ENCODE results near the gene DIAPH2.

Gene DIAPH2

GRCh38 chrX:97563531-97564133 is 879.0 kb downstream of the DIAPH2 start:
- Histone ChIP-seq H3K36me3 (ENCODE audit: insufficient read depth, low read length) (no peaks in the 10 kb centered on the region), H3K4me1 (ENCODE audit: insufficient read depth, low read length) (no peaks in the 10 kb centered on the region), H3K4me3 (ENCODE audit: low read length) (no peak overlapping the region), H3K27me3 (ENCODE audit: insufficient read depth, low read length) (no peaks in the 10 kb centered on the region), H3K9me3 (ENCODE audit: low read length) (no peaks in the 10 kb centered on the region), H2AFZ (ENCODE audit: low read depth, low read length) (no peak overlapping the region)

GRCh38 chrX:97564496-97564895 is 879.9 kb downstream of the DIAPH2 start:
- H2AFZ ChIP-seq (ENCODE audit: low read depth, low read length), result no peak overlapping the region
- H3K27me3 ChIP-seq (ENCODE audit: insufficient read depth, low read length), result no peaks in the 10 kb centered on the region
- H3K4me3 ChIP-seq (ENCODE audit: low read length), result no peak overlapping the region
- H3K9me3 ChIP-seq (ENCODE audit: low read length), result no peaks in the 10 kb centered on the region
- H3K4me1 ChIP-seq (ENCODE audit: insufficient read depth, low read length), result no peaks in the 10 kb centered on the region
- no peaks in the 10 kb centered on the region for H3K36me3 ChIP-seq (ENCODE audit: insufficient read depth, low read length)

- H3K9me3 ChIP-seq (ENCODE audit: low read length), result no peaks in the 10 kb centered on the region
- no peaks in the 10 kb centered on the region for H3K27me3 ChIP-seq (ENCODE audit: insufficient read depth, low read length)
- H3K4me3 ChIP-seq (ENCODE audit: low read length), result no peak overlapping the region
- no peaks in the 10 kb centered on the region for H3K36me3 ChIP-seq (ENCODE audit: insufficient read depth, low read length)
- H2AFZ ChIP-seq (ENCODE audit: low read depth, low read length), result no peak overlapping the region
- H3K4me1 ChIP-seq (ENCODE audit: insufficient read depth, low read length), result no peaks in the 10 kb centered on the region
These were observed 902.5 kb downstream of the DIAPH2 start for GRCh38 chrX:97587171-97587570.

GRCh38 chrX:97594646-97595224 is 910.1 kb downstream of the DIAPH2 start:
- Histone ChIP-seq H3K27me3 (ENCODE audit: insufficient read depth, low read length) (no peaks in the 10 kb centered on the region), H3K9me3 (ENCODE audit: low read length) (no peaks in the 10 kb centered on the region), H2AFZ (ENCODE audit: low read depth, low read length) (no peak overlapping the region), H3K4me3 (ENCODE audit: low read length) (no peak overlapping the region), H3K36me3 (ENCODE audit: insufficient read depth, low read length) (no peaks in the 10 kb centered on the region), H3K4me1 (ENCODE audit: insufficient read depth, low read length) (no peaks in the 10 kb centered on the region)

GRCh38 chrX:97597954-97598353 is 913.3 kb downstream of the DIAPH2 start:
- H3K4me3 ChIP-seq (ENCODE audit: low read length), result no peak overlapping the region
- H3K9me3 ChIP-seq (ENCODE audit: low read length), result no peaks in the 10 kb centered on the region
- H3K4me1 ChIP-seq (ENCODE audit: insufficient read depth, low read length), result no peaks in the 10 kb centered on the region
- H2AFZ ChIP-seq (ENCODE audit: low read depth, low read length), result no peak overlapping the region
- no peaks in the 10 kb centered on the region for H3K27me3 ChIP-seq (ENCODE audit: insufficient read depth, low read length)
- H3K36me3 ChIP-seq (ENCODE audit: insufficient read depth, low read length), result no peaks in the 10 kb centered on the region

GRCh38 chrX:97602465-97603258 is 918.0 kb downstream of the DIAPH2 start:
- Histone ChIP-seq H3K9me3 (ENCODE audit: low read length) (no peaks in the 10 kb centered on the region), H3K27me3 (ENCODE audit: insufficient read depth, low read length) (no peaks in the 10 kb centered on the region), H3K36me3 (ENCODE audit: insufficient read depth, low read length) (no peaks in the 10 kb centered on the region), H3K4me1 (ENCODE audit: insufficient read depth, low read length) (no peaks in the 10 kb centered on the region), H2AFZ (ENCODE audit: low read depth, low read length) (no peak overlapping the region), H3K4me3 (ENCODE audit: low read length) (no peak overlapping the region)

- Histone ChIP-seq H3K4me1 (ENCODE audit: insufficient read depth, low read length) (no peaks in the 10 kb centered on the region), H3K27me3 (ENCODE audit: insufficient read depth, low read length) (no peaks in the 10 kb centered on the region)
These were observed 920.6 kb downstream of the DIAPH2 start for GRCh38 chrX:97605271-97605670.

GRCh38 chrX:97609357-97609756 is 924.7 kb downstream of the DIAPH2 start:
- H3K4me1 ChIP-seq (ENCODE audit: insufficient read depth, low read length), result no peaks in the 10 kb centered on the region
- no peaks in the 10 kb centered on the region for H3K27me3 ChIP-seq (ENCODE audit: insufficient read depth, low read length)
- no peaks in the 10 kb centered on the region for H3K36me3 ChIP-seq (ENCODE audit: insufficient read depth, low read length)
- no peak overlapping the region for H3K4me3 ChIP-seq (ENCODE audit: low read length)
- no peak overlapping the region for H2AFZ ChIP-seq (ENCODE audit: low read depth, low read length)
- no peaks in the 10 kb centered on the region for H3K9me3 ChIP-seq (ENCODE audit: low read length)

More at GRCh38 chrX:97605271-97605670, 920.6 kb downstream of the DIAPH2 start:
- H2AFZ ChIP-seq (ENCODE audit: low read depth, low read length), result no peak overlapping the region
- no peaks in the 10 kb centered on the region for H3K9me3 ChIP-seq (ENCODE audit: low read length)
- no peaks in the 10 kb centered on the region for H3K36me3 ChIP-seq (ENCODE audit: insufficient read depth, low read length)
- no peak overlapping the region for H3K4me3 ChIP-seq (ENCODE audit: low read length)

GRCh38 chrX:97609938-97610337 is 925.3 kb downstream of the DIAPH2 start:
- no peaks in the 10 kb centered on the region for H3K36me3 ChIP-seq (ENCODE audit: insufficient read depth, low read length)
- H3K4me3 ChIP-seq (ENCODE audit: low read length), result no peak overlapping the region
- no peak overlapping the region for H2AFZ ChIP-seq (ENCODE audit: low read depth, low read length)
- no peaks in the 10 kb centered on the region for H3K27me3 ChIP-seq (ENCODE audit: insufficient read depth, low read length)
- H3K9me3 ChIP-seq (ENCODE audit: low read length), result no peaks in the 10 kb centered on the region
- H3K4me1 ChIP-seq (ENCODE audit: insufficient read depth, low read length), result no peaks in the 10 kb centered on the region

GRCh38 chrX:97616883-97617530 is 932.4 kb downstream of the DIAPH2 start:
- no peak overlapping the region for H3K4me3 ChIP-seq (ENCODE audit: low read length)
- H3K9me3 ChIP-seq (ENCODE audit: low read length), result no peaks in the 10 kb centered on the region
- H3K27me3 ChIP-seq (ENCODE audit: insufficient read depth, low read length), result no peaks in the 10 kb centered on the region
- no peaks in the 10 kb centered on the region for H3K4me1 ChIP-seq (ENCODE audit: insufficient read depth, low read length)
- H3K36me3 ChIP-seq (ENCODE audit: insufficient read depth, low read length), result no peaks in the 10 kb centered on the region
- H2AFZ ChIP-seq (ENCODE audit: low read depth, low read length), result no peak overlapping the region

- no peaks in the 10 kb centered on the region for H3K36me3 ChIP-seq (ENCODE audit: insufficient read depth, low read length)
- H3K27me3 ChIP-seq (ENCODE audit: insufficient read depth, low read length), result no peaks in the 10 kb centered on the region
- no peak overlapping the region for H2AFZ ChIP-seq (ENCODE audit: low read depth, low read length)
- H3K4me1 ChIP-seq (ENCODE audit: insufficient read depth, low read length), result no peaks in the 10 kb centered on the region
- H3K4me3 ChIP-seq (ENCODE audit: low read length), result no peak overlapping the region
- H3K9me3 ChIP-seq (ENCODE audit: low read length), result no peaks in the 10 kb centered on the region
These were observed 934.9 kb downstream of the DIAPH2 start for GRCh38 chrX:97619499-97619898.

GRCh38 chrX:97622111-97622510 is 937.5 kb downstream of the DIAPH2 start:
- no peaks in the 10 kb centered on the region for H3K9me3 ChIP-seq (ENCODE audit: low read length)
- H3K27me3 ChIP-seq (ENCODE audit: insufficient read depth, low read length), result no peaks in the 10 kb centered on the region
- no peak overlapping the region for H3K4me3 ChIP-seq (ENCODE audit: low read length)
- no peaks in the 10 kb centered on the region for H3K36me3 ChIP-seq (ENCODE audit: insufficient read depth, low read length)
- H3K4me1 ChIP-seq (ENCODE audit: insufficient read depth, low read length), result no peaks in the 10 kb centered on the region
- H2AFZ ChIP-seq (ENCODE audit: low read depth, low read length), result no peak overlapping the region

- Histone ChIP-seq H3K4me1 (ENCODE audit: insufficient read depth, low read length) (no peaks in the 10 kb centered on the region), H3K9me3 (ENCODE audit: low read length) (no peaks in the 10 kb centered on the region), H3K4me3 (ENCODE audit: low read length) (no peak overlapping the region), H3K36me3 (ENCODE audit: insufficient read depth, low read length) (no peaks in the 10 kb centered on the region), H3K27me3 (ENCODE audit: insufficient read depth, low read length) (peaks cover 2% of the 10 kb centered on the region), H2AFZ (ENCODE audit: low read depth, low read length) (no peak overlapping the region)
These were observed 943.7 kb downstream of the DIAPH2 start for GRCh38 chrX:97628326-97628725.
